Esophagus muscularis mucosa (tissue), 3 donors: ENCODE results near the gene KLHL12.

Experiments used
- CTCF ChIP-seq, 3 experiments: fragments of 200-600 bp in 2 of 3; fragments of 450-650 bp in 1 of 3; sonication (generic) in 2 of 3; IDR thresholded peaks; one replicate each; pipeline ENCODE4 v1.5.1; 2017 to 2019; ENCODE audit warnings: antibody characterized with exemption in 3 of 3, mild to moderate bottlenecking in 2 of 3, moderate library complexity in 1 of 3
- POLR2AphosphoS5 ChIP-seq, 2 donors: sonication (generic); formaldehyde crosslinking; IDR thresholded peaks; one replicate each; pipeline ENCODE4 v1.6.1; 2017; ENCODE audit warnings: antibody characterized with exemption in 2 of 2

DNA sequence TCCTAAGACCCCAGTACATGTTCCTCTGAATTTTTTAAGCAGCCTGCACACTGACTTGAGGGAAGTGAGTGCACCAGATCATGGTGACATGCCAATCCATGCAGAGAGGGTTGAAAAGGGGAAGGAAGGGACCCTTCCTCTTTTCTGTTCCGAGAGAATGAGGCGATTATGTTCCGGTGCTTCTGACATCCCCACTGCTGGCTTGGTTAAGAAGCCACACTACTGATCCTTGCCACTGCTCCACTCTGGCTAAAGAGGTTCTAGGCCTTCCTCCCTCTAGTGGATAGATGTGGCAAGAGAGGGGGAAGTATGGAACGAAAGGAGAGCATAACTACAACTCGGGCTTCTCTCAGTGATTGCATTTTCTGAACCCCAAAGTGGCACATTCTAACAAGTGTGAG lies 41.9 kb upstream of the KLHL12 start:
- TF ChIP-seq CTCF (IDR thresholded peaks at IDR 0.05): peak; percentile 29 to 60 (median 50)
- TF ChIP-seq POLR2AphosphoS5 (IDR thresholded peaks at IDR 0.05): peak in 1 of 2 donors; percentile 18
